ENCODE results near the gene PPL. TPM values are rescaled to one million over a fixed set of nuclear protein-coding genes. Genes with fewer than 3 reads are reported as not detected.

PPL gene
- total and polyA plus RNA-seq, 2 of the 8 experiments (the other 6 are each of a cell fraction or from before 2014, with no cell fraction given) = 11.3 to 29.5 TPM

DNA sequence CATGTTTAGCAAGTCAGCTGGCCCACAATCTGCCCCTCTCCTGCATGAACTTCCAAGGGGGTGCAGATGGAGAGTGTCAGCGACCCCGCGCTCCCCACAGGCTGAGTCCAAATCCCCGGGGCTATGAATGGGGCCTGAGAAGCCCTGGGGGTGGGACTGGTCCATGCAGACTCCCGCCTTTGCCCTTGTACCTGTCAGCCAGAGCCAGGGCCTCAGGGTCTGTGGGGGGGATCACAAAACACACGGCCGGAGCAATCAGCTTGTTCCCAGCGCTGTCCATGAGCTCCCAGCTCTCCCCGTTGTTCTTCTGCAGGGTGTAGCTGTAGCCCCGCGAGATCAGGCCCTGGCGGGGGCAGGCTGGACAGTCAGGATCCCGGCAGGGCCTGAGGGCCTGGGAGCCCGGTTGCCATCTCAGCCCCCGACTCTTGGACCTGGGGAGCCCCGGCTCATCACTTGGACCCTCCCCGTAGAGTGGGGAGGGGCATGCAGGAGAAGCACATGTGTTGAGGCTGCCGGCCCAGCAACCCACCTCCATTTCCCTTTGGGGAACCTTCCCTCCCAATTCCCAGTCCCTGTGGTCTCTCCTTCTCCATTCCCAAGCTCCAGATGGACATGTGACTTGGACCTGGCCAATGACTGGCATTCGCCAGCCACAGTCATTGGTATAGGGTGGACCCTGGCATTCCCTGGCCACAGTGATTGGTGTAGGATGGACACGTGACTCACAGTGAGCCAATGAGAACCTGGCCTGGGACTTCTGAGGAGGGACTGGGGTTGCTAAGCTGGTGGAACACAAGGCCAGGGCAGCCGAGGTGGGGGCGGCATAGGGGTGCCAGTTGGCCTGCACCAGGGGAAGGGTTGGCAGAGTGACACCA lies 42.4 kb downstream of the PPL start:
- Histone ChIP-seq H2AK5ac (ENCODE audit: low read depth, low read length) (no peak overlapping the region), H2BK5ac (ENCODE audit: low read depth, low read length) (no peak overlapping the region), H3K27ac (ENCODE audit: low read depth, low read length) (no peak overlapping the region), H3K18ac (ENCODE audit: extremely low read depth, low read length) (no peak overlapping the region), H3K36me3 (ENCODE audit: control insufficient read depth in 2 of 4, insufficient read depth in 4 of 4, low read length in 3 of 4) (peaks cover 2 to 27% (median 19%) of the 10 kb centered on the region in 4 experiments; a peak in 6 of 8 replicates), H4K20me1 (replicated peaks in 1 of 2; ENCODE audit: control insufficient read depth in 1 of 2, insufficient read depth in 2 of 2, low read length in 2 of 2) (peaks cover 0 to 6% of the 10 kb centered on the region in 2 experiments), H3K4me1 (replicated peaks in 1 of 4; ENCODE audit: control insufficient read depth in 3 of 4, insufficient read depth in 4 of 4, low read length in 3 of 4) (no peaks in the 10 kb centered on the region), H3K4ac (replicated peaks; ENCODE audit: insufficient read length, low read depth, low read length) (no peak overlapping the region), H4K5ac (ENCODE audit: insufficient read length, low read depth, low read length) (no peak overlapping the region), H3K79me1 (ENCODE audit: low read depth, low read length) (no peaks in the 10 kb centered on the region), H3K23ac (ENCODE audit: insufficient read length) (no peak overlapping the region), H2BK20ac (ENCODE audit: low read length) (no peak overlapping the region), H3K14ac (ENCODE audit: insufficient read length) (no peak overlapping the region), H3K9me3 (ENCODE audit: insufficient read depth in 2 of 2, low read depth in 1 of 2, low read length in 1 of 2) (peaks cover 0 to 6% of the 10 kb centered on the region in 2 experiments; a peak in 1 of 4 replicates), H3K79me2 (ENCODE audit: control insufficient read depth in 1 of 2, insufficient read depth in 2 of 2, low read length in 2 of 2) (no peaks in the 10 kb centered on the region), H3K27me3 (replicated peaks in 1 of 4; ENCODE audit: control insufficient read depth in 3 of 4, extremely low read depth in 1 of 4, insufficient read depth in 3 of 4, low read length in 3 of 4) (no peaks in the 10 kb centered on the region), H3K4me3 (ENCODE audit: extremely low read depth in 1 of 4, insufficient read depth in 2 of 4, low read depth in 3 of 4, low read length in 4 of 4) (no peak overlapping the region), H2BK15ac (ENCODE audit: low read length) (no peak overlapping the region), H2BK12ac (ENCODE audit: low read depth, low read length) (no peak overlapping the region), H3K9ac (replicated peaks in 1 of 4; ENCODE audit: extremely low read depth in 1 of 4, low read depth in 3 of 4, low read length in 3 of 4) (no peak overlapping the region), H2BK120ac (replicated peaks; ENCODE audit: low read depth, low read length) (no peak overlapping the region), H4K8ac (ENCODE audit: extremely low read depth, insufficient read depth, low read length) (peak overlapping the region; percentile 21; the same call in 1 of the 2 replicates), H2AFZ (ENCODE audit: low read length) (no peak overlapping the region), H3K4me2 (ENCODE audit: insufficient read depth in 1 of 2, low read depth in 2 of 2, low read length in 2 of 2) (no peak overlapping the region), H3K23me2 (ENCODE audit: low read depth, low read length) (no peaks in the 10 kb centered on the region), H3K56ac (replicated peaks; ENCODE audit: insufficient read length, low read depth, low read length) (no peak overlapping the region), H4K91ac (replicated peaks; ENCODE audit: insufficient read length, low read length) (no peak overlapping the region)
- 97% methylated on average over 17 of the region's 22 CpGs; no CpG with 5 or more reads in 1 of the 2 experiments for WGBS, 2 experiments (ENCODE audit: extremely low coverage in 1 of 2, insufficient coverage in 1 of 2, insufficient read length in 1 of 2, insufficient replicate concordance in 2 of 2, low coverage in 1 of 2, low lambda C conversion rate in 2 of 2, missing lambda C conversion rate in 1 of 2)
- no peak for DNase-seq (ENCODE audit: low read depth in 1 of 2, low spot score in 2 of 2)
- FAIRE-seq = no peak
- TF ChIP-seq MAX (IDR thresholded peaks at IDR 0.05) = no peak
- no peak for TF ChIP-seq SAP30 (IDR thresholded peaks at IDR 0.05; ENCODE audit: insufficient read depth, insufficient replicate concordance, low read length)
- TF ChIP-seq GABPA (IDR thresholded peaks at IDR 0.05; ENCODE audit: borderline replicate concordance, insufficient read depth, low read length) = no peak
- no peak for TF ChIP-seq MAFK (IDR thresholded peaks at IDR 0.05; ENCODE audit: low read depth, low read length)
- no peak for TF ChIP-seq SIN3A (conservative IDR thresholded peaks at IDR 0.05 in 1 of 2, IDR thresholded peaks at IDR 0.05 in 1 of 2; ENCODE audit: low read depth in 1 of 2, low read length in 2 of 2)
- TF ChIP-seq, protein P1, sequence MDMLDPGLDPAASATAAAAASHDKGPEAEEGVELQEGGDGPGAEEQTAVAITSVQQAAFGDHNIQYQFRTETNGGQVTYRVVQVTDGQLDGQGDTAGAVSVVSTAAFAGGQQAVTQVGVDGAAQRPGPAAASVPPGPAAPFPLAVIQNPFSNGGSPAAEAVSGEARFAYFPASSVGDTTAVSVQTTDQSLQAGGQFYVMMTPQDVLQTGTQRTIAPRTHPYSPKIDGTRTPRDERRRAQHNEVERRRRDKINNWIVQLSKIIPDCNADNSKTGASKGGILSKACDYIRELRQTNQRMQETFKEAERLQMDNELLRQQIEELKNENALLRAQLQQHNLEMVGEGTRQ (IDR thresholded peaks at IDR 0.05; ENCODE audit: low read length) = peak; percentile 78
- CTCF ChIA-PET (ENCODE audit: partially characterized antibody) = interaction anchor here (0.6 to 4.0 kb wide), 8 partner anchors 10 to 82 kb away, joined by 3 to 23 read pairs (median 4); no protein-coding TSS in a partner anchor
- POLR2A ChIA-PET (ENCODE audit: partially characterized antibody) = interaction anchor here (1.1 to 3.7 kb wide), 4 partner anchors 10 to 41 kb away, joined by 3 to 15 read pairs (median 6); no protein-coding TSS in a partner anchor

Data from H1 (cell line).